GM18502 (cell line): ENCODE data around the gene ZNF79.
A peak's percentile ranks its signal among the peaks of the same experiment; 100 is the strongest.
"Not testable (repeated sequence)": the region's sequence is repeated elsewhere in the genome, so short reads cannot be mapped to it uniquely, and the experiment has no call there.

Source experiments
- ATAC-seq: cut with Tn5 transposase; IDR thresholded peaks from one replicate; pipeline ENCODE4 v1.9.1; 2021; ENCODE audit warnings: mild to moderate bottlenecking; ENCODE audit not compliant: unreplicated experiment, poor library complexity

Gene ZNF79

GRCh38 chr9:127451608-127451857 is 27.4 kb downstream of the ZNF79 start:
- ATAC-seq = no peak

GRCh38 chr9:127451858-127452656 is 27.9 kb downstream of the ZNF79 start:
- ATAC-seq = peak; percentile 19

GRCh38 chr9:127452691-127453090 is 28.5 kb downstream of the ZNF79 start:
- no peak for ATAC-seq

DNA sequence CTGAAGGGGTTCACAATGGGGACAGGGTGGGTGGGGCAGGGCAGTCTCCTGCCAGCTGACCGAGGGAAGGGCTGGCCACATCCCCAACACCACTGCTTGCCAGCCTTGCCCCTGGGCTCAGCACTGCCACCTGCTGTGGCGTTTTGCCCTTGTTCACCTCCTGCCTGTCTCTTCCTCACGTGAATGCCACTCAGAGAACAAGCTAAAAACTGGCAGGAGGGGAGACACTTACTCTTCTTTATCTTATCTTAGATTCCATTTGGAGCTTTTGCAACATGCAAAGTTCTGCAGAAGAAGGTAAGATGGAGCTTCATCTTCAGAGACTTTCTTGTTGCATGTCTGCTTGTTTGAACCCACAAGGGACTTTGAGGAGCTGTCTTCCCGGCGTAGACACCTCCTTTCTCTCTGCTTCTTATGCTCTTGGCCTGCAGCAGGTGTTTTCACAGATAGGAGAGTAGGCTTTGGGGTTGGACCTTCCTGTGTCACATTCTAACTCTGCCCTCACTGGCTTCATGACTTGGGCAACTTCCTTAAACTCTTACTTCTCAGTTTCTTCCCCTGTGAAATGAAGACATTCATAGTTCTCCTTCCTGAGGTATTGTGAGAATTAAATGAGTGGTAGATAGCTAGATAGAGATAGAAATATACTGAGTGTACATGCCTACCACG is 31.3 kb downstream of the ZNF79 start:
- ATAC-seq = no peak

- no peak for ATAC-seq
These were observed 33.2 kb downstream of the ZNF79 start for GRCh38 chr9:127457191-127457878.

DNA sequence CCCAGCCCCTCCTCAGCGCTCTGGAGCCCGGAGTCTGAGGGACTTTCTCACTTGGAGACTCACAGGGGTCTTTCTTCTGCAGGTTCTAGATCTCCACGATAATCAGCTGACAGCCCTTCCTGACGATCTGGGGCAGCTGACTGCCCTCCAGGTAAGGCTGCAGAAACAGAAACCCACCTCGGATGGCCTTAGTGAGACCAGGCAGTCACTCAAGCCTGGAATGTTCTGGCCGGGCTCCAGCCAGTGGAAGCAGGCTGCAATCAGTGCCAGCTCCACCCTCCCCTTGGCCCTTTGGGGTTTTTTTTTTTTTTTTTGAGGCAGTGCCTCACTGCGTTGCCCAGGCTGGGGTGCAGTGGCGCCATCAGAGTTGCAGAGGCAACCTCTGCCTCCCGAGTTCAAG is 34.7 kb downstream of the ZNF79 start:
- ATAC-seq = no peak

DNA sequence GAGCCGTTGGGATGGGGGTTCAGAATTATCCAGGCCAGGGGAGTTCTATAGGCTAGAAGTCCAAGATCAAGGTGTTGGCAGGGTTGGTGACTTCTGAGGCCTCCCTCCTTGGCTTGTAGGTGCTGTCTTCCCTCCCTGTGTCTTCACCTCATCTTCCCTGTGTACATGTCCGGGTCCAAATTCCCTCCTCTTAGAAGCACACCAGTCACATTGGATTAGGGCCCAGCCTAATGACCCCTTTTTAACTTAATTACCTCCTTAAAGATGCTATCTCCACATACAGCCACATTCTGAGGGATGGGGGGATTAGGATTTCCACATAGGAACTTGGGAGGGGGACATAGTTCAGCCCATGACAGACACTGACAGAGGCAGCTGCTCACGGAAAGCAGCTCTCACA is 39.2 kb downstream of the ZNF79 start:
- ATAC-seq = no peak

- no peak for ATAC-seq
These were observed 39.7 kb downstream of the ZNF79 start for GRCh38 chr9:127463911-127464310.

DNA sequence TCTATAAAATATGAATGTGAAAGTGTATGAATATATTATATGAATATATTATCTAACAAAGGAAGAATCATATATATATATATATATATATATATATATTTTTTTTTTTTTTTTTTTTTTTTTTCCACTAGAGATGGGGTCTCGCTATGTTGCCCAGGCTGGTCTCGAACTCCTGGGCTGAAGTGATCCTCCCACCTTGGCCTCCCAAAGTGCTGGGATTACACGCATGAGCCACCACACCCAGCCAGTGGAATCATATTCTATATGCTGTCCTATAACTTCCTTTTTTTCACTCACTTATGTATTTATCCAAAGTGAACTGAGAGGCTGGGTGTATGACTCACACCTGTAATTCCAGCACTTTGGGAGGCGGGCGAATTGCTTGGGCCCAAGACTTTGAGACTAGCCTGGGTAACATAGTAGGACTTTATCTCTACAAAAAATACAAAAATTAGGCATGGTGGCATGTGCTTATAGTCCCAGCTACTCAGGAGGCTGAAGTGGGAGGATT is 42.3 kb downstream of the ZNF79 start:
- not testable (repeated sequence) for ATAC-seq

- no peak for ATAC-seq
These were observed 43.4 kb downstream of the ZNF79 start for GRCh38 chr9:127467621-127468020.

- no peak for ATAC-seq
These were observed 46.5 kb downstream of the ZNF79 start for GRCh38 chr9:127470662-127471061.

DNA sequence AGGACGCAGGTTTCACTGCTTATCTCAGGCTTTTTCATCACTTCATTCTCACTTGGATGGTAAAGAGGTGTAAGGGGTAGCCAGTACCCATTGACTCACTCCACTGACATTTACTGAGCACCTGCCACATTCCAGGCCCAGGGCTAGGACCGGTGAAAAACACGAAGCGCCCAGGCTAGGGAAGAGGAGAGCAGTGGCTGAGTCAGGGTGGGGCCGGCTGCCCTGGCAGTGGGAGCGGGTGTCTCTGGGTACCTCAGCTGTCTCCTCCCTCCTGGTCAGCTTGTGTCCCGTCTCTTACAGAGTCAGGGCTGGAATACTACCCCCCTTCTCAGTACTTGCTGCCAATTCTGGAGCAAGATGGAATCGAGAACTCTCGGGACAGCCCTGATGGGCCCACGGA is 49.3 kb downstream of the ZNF79 start:
- no peak for ATAC-seq

DNA sequence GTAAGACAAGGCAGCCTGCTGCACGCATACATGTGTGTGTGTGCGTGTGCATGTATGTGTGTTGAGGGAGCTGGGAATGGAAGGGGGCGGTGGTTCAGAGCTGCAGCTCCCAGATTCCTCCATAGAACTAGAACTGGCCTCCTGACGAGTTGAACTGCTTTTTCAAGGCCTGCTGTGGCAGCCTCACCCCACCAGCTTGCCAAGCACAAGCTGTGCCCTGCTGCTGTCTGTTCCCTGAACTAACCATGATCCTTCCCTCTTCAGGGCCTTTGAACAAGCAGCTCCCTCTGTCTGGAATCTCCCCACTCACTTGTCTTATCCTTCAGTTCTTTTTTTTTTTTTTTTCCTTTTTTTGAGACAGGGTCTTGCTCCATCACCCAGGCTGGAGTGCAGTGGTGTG is 49.8 kb downstream of the ZNF79 start:
- ATAC-seq = no peak

- no peak for ATAC-seq
These were observed 50.4 kb downstream of the ZNF79 start for GRCh38 chr9:127474592-127474991.

- no peak for ATAC-seq
These were observed 55.4 kb downstream of the ZNF79 start for GRCh38 chr9:127479507-127480081.

DNA sequence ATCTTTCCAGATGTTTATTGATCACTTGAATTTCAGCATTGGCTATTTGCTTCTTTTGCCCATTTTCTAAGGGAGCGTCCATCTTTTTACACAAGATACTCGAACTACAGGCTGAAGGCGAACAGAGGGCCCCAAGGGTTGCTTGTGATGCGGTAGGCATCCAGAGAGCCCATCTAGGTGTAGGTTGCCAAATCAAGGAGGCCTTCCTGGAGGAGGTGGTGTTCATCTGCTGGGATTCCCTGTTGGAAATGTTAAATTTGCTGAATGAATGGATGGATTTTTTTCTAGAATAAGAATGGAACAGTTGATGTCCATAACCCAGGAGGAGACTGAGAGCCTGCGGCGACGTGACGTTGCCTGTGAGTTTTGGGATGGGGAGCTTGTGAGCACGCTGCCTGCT is 58.5 kb downstream of the ZNF79 start:
- no peak for ATAC-seq

DNA sequence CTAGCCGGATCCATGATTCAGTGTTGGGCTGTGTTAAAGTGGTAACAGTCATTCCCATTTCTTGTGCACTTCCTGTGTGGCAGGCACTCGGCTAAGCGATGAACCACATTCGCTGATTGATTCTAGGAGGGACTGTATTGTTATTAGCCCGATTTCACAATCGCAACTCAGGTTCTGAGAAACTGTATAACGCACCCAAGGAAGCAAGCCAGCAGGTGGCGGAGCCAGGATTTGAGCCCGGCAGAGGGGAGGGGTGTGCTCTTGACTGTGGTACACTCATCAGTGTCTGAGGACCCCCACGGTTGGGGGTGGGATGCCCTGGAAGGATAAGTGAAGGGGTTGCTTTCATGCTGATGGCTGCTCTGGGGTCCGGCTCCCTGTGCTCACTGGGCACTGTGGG is 61.8 kb downstream of the ZNF79 start:
- no peak for ATAC-seq

DNA sequence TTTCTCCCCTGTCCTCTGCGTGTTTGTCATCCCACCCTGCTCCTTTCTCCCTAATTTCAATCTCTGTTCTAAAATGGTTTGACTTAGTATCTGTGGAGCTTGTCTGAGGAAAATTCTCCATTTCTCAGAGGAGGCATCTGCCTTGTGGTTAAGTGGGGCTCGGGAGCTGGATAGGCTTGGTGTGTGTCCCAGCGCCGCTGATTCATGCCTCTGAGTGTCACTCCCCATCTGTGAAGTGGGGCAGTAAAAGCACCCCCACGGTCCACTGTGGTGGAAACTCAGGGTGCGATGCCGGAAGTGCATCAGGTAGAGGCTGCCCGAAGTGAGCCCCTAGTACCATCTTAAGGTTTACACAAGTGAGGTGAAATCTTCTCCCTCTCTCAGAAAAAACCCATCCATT is 64.8 kb downstream of the ZNF79 start:
- ATAC-seq = no peak

DNA sequence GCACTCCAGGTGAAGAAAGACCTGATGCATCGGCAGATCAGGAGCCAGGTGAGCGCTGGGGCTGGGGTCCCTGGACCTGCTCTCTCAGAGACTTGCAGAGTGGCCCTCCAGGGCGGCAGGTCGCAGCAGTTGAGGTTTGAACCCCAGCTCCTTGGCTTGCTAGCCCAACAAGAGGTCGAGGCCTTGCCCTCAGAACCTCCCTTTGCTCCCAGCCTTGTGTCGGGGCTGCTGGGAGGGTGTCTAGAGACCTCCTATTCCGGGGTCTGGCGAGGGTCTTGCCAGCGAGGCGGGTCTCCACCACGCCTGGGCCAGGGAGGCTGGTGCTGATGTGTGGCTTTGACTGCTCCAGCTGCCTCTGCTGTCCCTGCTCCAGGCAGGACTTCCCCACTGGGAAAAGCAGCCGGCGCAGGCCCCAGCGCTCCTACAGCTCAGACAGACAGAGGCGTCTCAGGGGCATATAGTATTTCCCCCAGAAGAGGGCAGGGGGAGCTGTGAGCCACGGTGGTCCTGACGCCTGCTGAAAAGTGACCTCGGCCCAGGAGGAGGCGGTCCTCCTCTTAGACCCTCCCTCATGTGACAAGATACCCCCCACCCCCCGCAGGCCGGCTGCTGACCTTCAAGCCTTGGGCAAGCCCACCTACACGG is 65.4 kb downstream of the ZNF79 start:
- ATAC-seq = no peak

GRCh38 chr9:127490535-127491230 is 66.5 kb downstream of the ZNF79 start:
- ATAC-seq = no peak
